HepG2 (cell line): ENCODE data around the gene TK2. TPM values are rescaled to one million over a fixed set of nuclear protein-coding genes. Genes with fewer than 3 reads are reported as not detected.
A peak's percentile ranks its signal among the peaks of the same experiment; 100 is the strongest.

Source experiments
- ATAC-seq: fragments of 200-7000 bp; cut with Tn5 transposase; 3 replicates; pipeline ENCODE4 v1.9.1; 2020; ENCODE audit warnings: mild to moderate bottlenecking, moderate library complexity
- BruUV-seq: library from RNA; stranded (reverse); fragments of 400-500 nt; replicated peaks from 2 replicates; lab custom pipeline; 2021; lab: Mats Ljungman, UMichigan
- CTCF ChIA-PET: fragments of 300-600 bp; formaldehyde crosslinking; extraction: SDS; loops from one replicate; lab custom pipeline; 2021; ENCODE audit warnings: low total read pairs, inconsistent platforms, low intra/inter-chr PET ratio; lab: Yijun Ruan, JAX
- POLR2A ChIA-PET: fragments of 350-600 bp; sonication (Branson Sonifier 250); formaldehyde crosslinking; loops from one replicate; lab custom pipeline; 2020; ENCODE audit warnings: antibody characterized with exemption, inconsistent platforms; lab: Yijun Ruan, JAX
- DNase-seq: peaks from one replicate; pipeline ENCODE4 v3.0.0-alpha.2; 2015; ENCODE audit warnings: low spot score
- FAIRE-seq: peaks from 3 replicates; lab custom pipeline; 2011; peaks lifted over from hg19 to GRCh38; lab: Jason Lieb, UNC
- H2AFZ ChIP-seq: one replicate; pipeline ENCODE4 v1.6.1; 2011; ENCODE audit warnings: low read length, inconsistent platforms
- H3K27ac ChIP-seq: fragments of 300-600 bp; 3 replicates; pipeline ENCODE4 v1.8.0; 2011; ENCODE audit warnings: mixed run types, mild to moderate bottlenecking, mixed read lengths, low read length, inconsistent platforms; ENCODE audit not compliant: insufficient read depth; ENCODE audit errors: extremely low read length
- H3K27me3 ChIP-seq, 2 experiments: fragments of 200-600 bp in 1 of 2; 2 replicates in 1 of 2; 3 replicates in 1 of 2; pipeline versions ENCODE4 v1.6.0 to v1.8.0; 2011; ENCODE audit warnings: low read length in 2 of 2, mild to moderate bottlenecking in 2 of 2, moderate library complexity in 2 of 2, inconsistent platforms in 1 of 2; ENCODE audit not compliant: insufficient read depth in 2 of 2, control insufficient read depth in 1 of 2
- H3K36me3 ChIP-seq, 2 experiments: fragments of 200-600 bp in 1 of 2; replicated peaks in 1 of 2; 2 replicates in 1 of 2; 3 replicates in 1 of 2; pipeline versions ENCODE4 v1.5.1 to v1.8.0; 2011; ENCODE audit warnings: low read length in 2 of 2, inconsistent platforms in 1 of 2; ENCODE audit not compliant: insufficient read depth in 2 of 2, control insufficient read depth in 1 of 2
- H3K4me1 ChIP-seq: 2 replicates; pipeline ENCODE4 v1.5.1; 2012; ENCODE audit warnings: low read length, inconsistent platforms; ENCODE audit not compliant: insufficient read depth
- H3K4me2 ChIP-seq: 2 replicates; pipeline ENCODE4 v1.6.0; 2011; ENCODE audit warnings: low read depth, low read length, inconsistent platforms
- H3K4me3 ChIP-seq, 3 experiments: fragments of 200-600 bp in 1 of 3; sonication (generic), shearing (Covaris generic) in 1 of 3; replicated peaks in 1 of 3; 2 replicates each; pipeline ENCODE4 v1.5.1; 2011 to 2016; ENCODE audit warnings: low read length in 3 of 3, inconsistent platforms in 2 of 3, low read depth in 2 of 3, mild to moderate bottlenecking in 2 of 3, control low read depth in 1 of 3, mixed read lengths in 1 of 3; ENCODE audit not compliant: insufficient read depth in 1 of 3
- H3K79me2 ChIP-seq: one replicate; pipeline ENCODE4 v1.6.1; 2011; ENCODE audit warnings: low read length, inconsistent platforms; ENCODE audit not compliant: insufficient read depth
- H3K9ac ChIP-seq: 2 replicates; pipeline ENCODE4 v1.6.0; 2011; ENCODE audit warnings: mild to moderate bottlenecking, low read depth, low read length, inconsistent platforms; ENCODE audit not compliant: insufficient read depth
- H3K9me3 ChIP-seq: 2 replicates; pipeline ENCODE4 v1.5.1; 2012; ENCODE audit warnings: mild to moderate bottlenecking, low read length
- H4K20me1 ChIP-seq: 2 replicates; pipeline ENCODE4 v1.6.0; 2011; ENCODE audit warnings: inconsistent platforms, mild to moderate bottlenecking, low read length, moderate library complexity; ENCODE audit not compliant: insufficient read depth
- BORCS8-MEF2B ChIP-seq: sonication (generic); formaldehyde crosslinking; IDR thresholded peaks from 2 replicates; pipeline ENCODE4 v1.8.0; 2022; ENCODE audit warnings: mild to moderate bottlenecking, missing genetic modification reagents
- JUND ChIP-seq: sonication (generic); formaldehyde crosslinking; IDR thresholded peaks from 2 replicates; pipeline ENCODE4 v1.8.0; 2022; ENCODE audit warnings: mild to moderate bottlenecking, missing genetic modification reagents
- PITX1 ChIP-seq: sonication (generic); formaldehyde crosslinking; IDR thresholded peaks from 2 replicates; pipeline ENCODE4 v1.5.1; 2020; ENCODE audit warnings: mild to moderate bottlenecking, missing genetic modification reagents
- ZFX ChIP-seq: sonication (generic); formaldehyde crosslinking; IDR thresholded peaks from 2 replicates; pipeline ENCODE4 v1.4.0; 2020; ENCODE audit warnings: mild to moderate bottlenecking, low read depth, missing genetic modification reagents, moderate library complexity
- ZNF230 ChIP-seq: sonication (generic); formaldehyde crosslinking; IDR thresholded peaks from 2 replicates; pipeline ENCODE4 v1.4.0; 2020; ENCODE audit warnings: mild to moderate bottlenecking, missing genetic modification reagents
- ZNF350 ChIP-seq: sonication (generic); formaldehyde crosslinking; IDR thresholded peaks from 2 replicates; pipeline ENCODE4 v1.4.0; 2020; ENCODE audit warnings: mild to moderate bottlenecking, low read depth, missing genetic modification reagents, borderline replicate concordance
- ZNF543 ChIP-seq: sonication (generic); formaldehyde crosslinking; IDR thresholded peaks from 2 replicates; pipeline ENCODE4 v1.4.0; 2020; ENCODE audit warnings: mild to moderate bottlenecking, missing genetic modification reagents
- ZNF598 ChIP-seq: sonication (generic); formaldehyde crosslinking; IDR thresholded peaks from 2 replicates; pipeline ENCODE4 v1.5.1; 2020; ENCODE audit warnings: mild to moderate bottlenecking, missing genetic modification reagents, borderline replicate concordance
- WGBS: methylation state at CpG from one replicate; pipeline ENCODE4 v1.1.6; 2017; ENCODE audit warnings: low lambda C conversion rate; 5-methylcytosine and 5-hydroxymethylcytosine counted together
- in situ Hi-C: cut with HindIII; loops from 2 replicates; pipeline ENCODE4 v1.10.0; 2017; ENCODE audit warnings: low pct_unique_long_range_greater_than_20kb; ENCODE audit not compliant: extremely low pct_ligation_motif_present
- intact Hi-C: fragments of 100-400 bp; cut with micrococcal nuclease; formaldehyde crosslinking; loops from one replicate; pipeline ENCODE4 v1.10.0; 2022; ENCODE audit not compliant: unreplicated experiment
- polyA plus RNA-seq, 8 experiments: library from polyadenylated mRNA; depleted of rRNA in 3 of 8; stranded (reverse) in 7 of 8; unstranded in 1 of 8; fragments of >200 nt; fragmentation: Illumina TruSeq in 4 of 8; extraction: Trizol in 4 of 8; gene quantifications; 2 replicates each; pipeline versions ENCODE4 v1.2.1 to v1.2.3, GENCODE V29; 2011 to 2016; ENCODE audit warnings: low read depth in 4 of 8, missing spikeins in 1 of 8, mixed read lengths in 1 of 8; ENCODE audit not compliant: insufficient read depth in 1 of 8
- total RNA-seq, 5 experiments: library from RNA; depleted of rRNA; stranded (reverse); fragments of >200 nt; fragmentation: Illumina TruSeq; extraction: Trizol; gene quantifications; 2 replicates each; pipeline ENCODE4 v1.2.3, GENCODE V29; 2016; ENCODE audit warnings: low read depth in 1 of 5
- TF ChIP-seq, protein P1 (sequence below): sonication (generic); formaldehyde crosslinking; IDR thresholded peaks from 2 replicates; pipeline ENCODE4 v1.9.0; 2022; ENCODE audit warnings: missing genetic modification reagents, mild to moderate bottlenecking, borderline replicate concordance
- TF ChIP-seq, protein P2 (sequence below): sonication (generic); formaldehyde crosslinking; IDR thresholded peaks from 2 replicates; pipeline ENCODE4 v1.9.0; 2021; ENCODE audit warnings: mild to moderate bottlenecking, missing genetic modification reagents

Gene TK2
- total and polyA plus RNA-seq, 2 of the 13 experiments (the other 11 are each of a cell fraction or from before 2014, with no cell fraction given): 18.7 to 21.0 TPM

DNA sequence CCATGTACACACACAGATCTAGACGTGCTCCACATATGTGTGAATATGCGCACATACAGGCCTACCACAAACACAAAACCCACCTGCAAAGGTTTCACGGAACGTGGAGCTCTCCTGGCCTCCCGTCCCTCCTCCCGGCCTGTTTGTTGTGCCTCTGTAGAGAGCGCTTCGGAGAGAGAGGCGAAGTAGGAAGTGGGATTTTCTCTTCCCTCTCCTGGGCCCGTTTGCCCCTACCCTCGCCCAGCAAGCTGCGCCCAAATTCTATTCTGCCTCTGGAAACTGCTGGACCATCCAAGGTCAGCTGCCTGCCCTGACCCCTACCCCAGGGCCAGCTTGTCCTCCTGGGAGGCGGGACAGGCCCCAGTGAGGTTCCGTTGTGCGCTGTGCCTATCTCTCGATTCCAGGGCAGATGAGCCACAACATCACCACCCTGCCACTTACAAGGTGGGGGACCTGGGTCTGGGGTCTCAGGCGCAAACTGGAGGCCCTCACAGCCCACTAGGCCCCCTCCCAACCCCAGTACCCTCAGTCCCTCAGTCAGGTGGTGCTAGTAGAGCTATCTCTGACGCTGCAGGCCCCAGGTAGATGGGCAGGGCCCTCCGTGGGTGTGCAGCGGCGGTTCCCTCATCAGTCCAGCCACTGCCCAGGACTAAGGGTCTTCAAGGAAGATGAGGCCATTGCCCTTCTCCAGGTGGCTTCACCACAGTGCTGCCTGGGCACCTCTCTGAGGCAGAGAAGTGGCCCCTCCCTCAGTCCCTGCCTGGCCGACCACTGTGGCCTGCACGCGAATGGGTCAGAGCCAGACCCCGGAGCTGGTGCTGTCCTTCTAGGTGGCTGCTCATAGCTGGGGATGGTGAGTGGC, 68.6 kb downstream of the TK2 start:
- ATAC-seq: peak; percentile 1; the same call in 1 of the 3 replicates
- intact Hi-C loops: no loop called here
- BruUV-seq: no TSS peak
- Histone ChIP-seq H3K79me2 (no peaks in the 10 kb centered on the region), H3K36me3 (no peaks in the 10 kb centered on the region), H3K9ac (0 out of 2 replicates have a peak overlapping the region, but pooled peaks have one; percentile 5), H3K27me3 (peaks cover 3 to 43% of the 10 kb centered on the region in 2 experiments), H3K4me1 (peaks cover 30% of the 10 kb centered on the region), H3K4me3 (no peak overlapping the region; a peak in 1 of 6 replicates), H2AFZ (no peak overlapping the region), H3K4me2 (peak overlapping the region; percentile 30; the same call in 1 of the 2 replicates), H3K9me3 (no peaks in the 10 kb centered on the region), H4K20me1 (no peaks in the 10 kb centered on the region), H3K27ac (no peak overlapping the region)
- no peak for DNase-seq
- CTCF ChIA-PET: interaction anchor here (8.6 kb wide), 1 partner anchor 75 kb away, joined by 121 read pairs; no protein-coding TSS in a partner anchor
- POLR2A ChIA-PET: no interaction called here
- WGBS: 35% methylated on average over 17 of the region's 25 CpGs
- in situ Hi-C loops: no loop called here
- no peak for FAIRE-seq
- TF ChIP-seq BORCS8-MEF2B: no peak
- no peak for TF ChIP-seq PITX1 (CRISPR knock-in tag)
- 0 out of 2 replicates have a peak, but pooled peaks have one; percentile 40 for TF ChIP-seq ZNF598
- TF ChIP-seq ZFX (CRISPR knock-in tag): 0 out of 2 replicates have a peak, but pooled peaks have one; percentile 18
- 0 out of 2 replicates have a peak, but pooled peaks have one; percentile 15 for TF ChIP-seq ZNF350 (CRISPR knock-in tag)
- TF ChIP-seq, protein P1, sequence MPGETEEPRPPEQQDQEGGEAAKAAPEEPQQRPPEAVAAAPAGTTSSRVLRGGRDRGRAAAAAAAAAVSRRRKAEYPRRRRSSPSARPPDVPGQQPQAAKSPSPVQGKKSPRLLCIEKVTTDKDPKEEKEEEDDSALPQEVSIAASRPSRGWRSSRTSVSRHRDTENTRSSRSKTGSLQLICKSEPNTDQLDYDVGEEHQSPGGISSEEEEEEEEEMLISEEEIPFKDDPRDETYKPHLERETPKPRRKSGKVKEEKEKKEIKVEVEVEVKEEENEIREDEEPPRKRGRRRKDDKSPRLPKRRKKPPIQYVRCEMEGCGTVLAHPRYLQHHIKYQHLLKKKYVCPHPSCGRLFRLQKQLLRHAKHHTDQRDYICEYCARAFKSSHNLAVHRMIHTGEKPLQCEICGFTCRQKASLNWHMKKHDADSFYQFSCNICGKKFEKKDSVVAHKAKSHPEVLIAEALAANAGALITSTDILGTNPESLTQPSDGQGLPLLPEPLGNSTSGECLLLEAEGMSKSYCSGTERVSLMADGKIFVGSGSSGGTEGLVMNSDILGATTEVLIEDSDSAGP (CRISPR knock-in tag): peak; percentile 32; the same call in 1 of the 2 replicates
- TF ChIP-seq JUND (CRISPR knock-in tag): no peak
- no peak for TF ChIP-seq ZNF543 (CRISPR knock-in tag)
- 0 out of 2 replicates have a peak, but pooled peaks have one; percentile 54 for TF ChIP-seq ZNF230
- TF ChIP-seq, protein P2, sequence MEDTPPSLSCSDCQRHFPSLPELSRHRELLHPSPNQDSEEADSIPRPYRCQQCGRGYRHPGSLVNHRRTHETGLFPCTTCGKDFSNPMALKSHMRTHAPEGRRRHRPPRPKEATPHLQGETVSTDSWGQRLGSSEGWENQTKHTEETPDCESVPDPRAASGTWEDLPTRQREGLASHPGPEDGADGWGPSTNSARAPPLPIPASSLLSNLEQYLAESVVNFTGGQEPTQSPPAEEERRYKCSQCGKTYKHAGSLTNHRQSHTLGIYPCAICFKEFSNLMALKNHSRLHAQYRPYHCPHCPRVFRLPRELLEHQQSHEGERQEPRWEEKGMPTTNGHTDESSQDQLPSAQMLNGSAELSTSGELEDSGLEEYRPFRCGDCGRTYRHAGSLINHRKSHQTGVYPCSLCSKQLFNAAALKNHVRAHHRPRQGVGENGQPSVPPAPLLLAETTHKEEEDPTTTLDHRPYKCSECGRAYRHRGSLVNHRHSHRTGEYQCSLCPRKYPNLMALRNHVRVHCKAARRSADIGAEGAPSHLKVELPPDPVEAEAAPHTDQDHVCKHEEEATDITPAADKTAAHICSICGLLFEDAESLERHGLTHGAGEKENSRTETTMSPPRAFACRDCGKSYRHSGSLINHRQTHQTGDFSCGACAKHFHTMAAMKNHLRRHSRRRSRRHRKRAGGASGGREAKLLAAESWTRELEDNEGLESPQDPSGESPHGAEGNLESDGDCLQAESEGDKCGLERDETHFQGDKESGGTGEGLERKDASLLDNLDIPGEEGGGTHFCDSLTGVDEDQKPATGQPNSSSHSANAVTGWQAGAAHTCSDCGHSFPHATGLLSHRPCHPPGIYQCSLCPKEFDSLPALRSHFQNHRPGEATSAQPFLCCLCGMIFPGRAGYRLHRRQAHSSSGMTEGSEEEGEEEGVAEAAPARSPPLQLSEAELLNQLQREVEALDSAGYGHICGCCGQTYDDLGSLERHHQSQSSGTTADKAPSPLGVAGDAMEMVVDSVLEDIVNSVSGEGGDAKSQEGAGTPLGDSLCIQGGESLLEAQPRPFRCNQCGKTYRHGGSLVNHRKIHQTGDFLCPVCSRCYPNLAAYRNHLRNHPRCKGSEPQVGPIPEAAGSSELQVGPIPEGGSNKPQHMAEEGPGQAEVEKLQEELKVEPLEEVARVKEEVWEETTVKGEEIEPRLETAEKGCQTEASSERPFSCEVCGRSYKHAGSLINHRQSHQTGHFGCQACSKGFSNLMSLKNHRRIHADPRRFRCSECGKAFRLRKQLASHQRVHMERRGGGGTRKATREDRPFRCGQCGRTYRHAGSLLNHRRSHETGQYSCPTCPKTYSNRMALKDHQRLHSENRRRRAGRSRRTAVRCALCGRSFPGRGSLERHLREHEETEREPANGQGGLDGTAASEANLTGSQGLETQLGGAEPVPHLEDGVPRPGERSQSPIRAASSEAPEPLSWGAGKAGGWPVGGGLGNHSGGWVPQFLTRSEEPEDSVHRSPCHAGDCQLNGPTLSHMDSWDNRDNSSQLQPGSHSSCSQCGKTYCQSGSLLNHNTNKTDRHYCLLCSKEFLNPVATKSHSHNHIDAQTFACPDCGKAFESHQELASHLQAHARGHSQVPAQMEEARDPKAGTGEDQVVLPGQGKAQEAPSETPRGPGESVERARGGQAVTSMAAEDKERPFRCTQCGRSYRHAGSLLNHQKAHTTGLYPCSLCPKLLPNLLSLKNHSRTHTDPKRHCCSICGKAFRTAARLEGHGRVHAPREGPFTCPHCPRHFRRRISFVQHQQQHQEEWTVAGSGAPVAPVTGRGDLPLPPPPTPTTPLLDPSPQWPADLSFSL (CRISPR knock-in tag): peak; percentile 65; the same call in 1 of the 2 replicates
